ENCODE data around the gene OGFOD1. TPM values are rescaled to one million over a fixed set of nuclear protein-coding genes. Genes with fewer than 3 reads are reported as not detected.

Gene OGFOD1
- polyA plus RNA-seq, 1 experiment, result 54.8 TPM

DNA sequence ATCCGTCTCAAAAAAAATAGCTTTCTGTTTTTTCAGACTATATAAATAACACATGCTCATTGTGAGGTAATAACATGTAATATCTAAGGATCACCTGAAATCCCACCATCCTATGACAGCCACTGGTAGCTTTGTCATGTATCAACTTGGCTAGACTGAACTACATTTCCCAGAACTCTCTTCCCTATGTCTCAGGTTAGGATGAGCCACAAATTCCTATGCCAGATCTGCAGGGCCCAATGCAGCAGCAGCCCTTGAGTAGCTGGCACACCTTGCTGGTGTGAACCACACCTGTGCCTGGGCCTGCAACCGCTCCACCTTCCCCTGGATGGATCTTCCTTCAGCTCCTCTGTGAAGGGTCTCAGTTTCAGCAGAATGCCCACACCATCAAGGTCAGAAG, 28.1 kb downstream of the OGFOD1 start:
- ChIA-PET CTCF (interaction anchor here (1.4 to 1.7 kb wide), 2 partner anchors 9 kb away, joined by 5 read pairs; no protein-coding TSS in a partner anchor), POLR2A (no interaction called here)
- Histone ChIP-seq H3K4me3 (ENCODE audit: low read depth, low read length) (no peak overlapping the region), H3K27me3 (ENCODE audit: control insufficient read depth, insufficient read depth, low read length) (no peaks in the 10 kb centered on the region), H3K36me3 (ENCODE audit: control insufficient read depth, insufficient read depth, low read length) (peaks cover 5% of the 10 kb centered on the region; the same call in 1 of the 2 replicates)
- DNase-seq (ENCODE audit: low read depth), result no peak
- TF ChIP-seq, protein P1, sequence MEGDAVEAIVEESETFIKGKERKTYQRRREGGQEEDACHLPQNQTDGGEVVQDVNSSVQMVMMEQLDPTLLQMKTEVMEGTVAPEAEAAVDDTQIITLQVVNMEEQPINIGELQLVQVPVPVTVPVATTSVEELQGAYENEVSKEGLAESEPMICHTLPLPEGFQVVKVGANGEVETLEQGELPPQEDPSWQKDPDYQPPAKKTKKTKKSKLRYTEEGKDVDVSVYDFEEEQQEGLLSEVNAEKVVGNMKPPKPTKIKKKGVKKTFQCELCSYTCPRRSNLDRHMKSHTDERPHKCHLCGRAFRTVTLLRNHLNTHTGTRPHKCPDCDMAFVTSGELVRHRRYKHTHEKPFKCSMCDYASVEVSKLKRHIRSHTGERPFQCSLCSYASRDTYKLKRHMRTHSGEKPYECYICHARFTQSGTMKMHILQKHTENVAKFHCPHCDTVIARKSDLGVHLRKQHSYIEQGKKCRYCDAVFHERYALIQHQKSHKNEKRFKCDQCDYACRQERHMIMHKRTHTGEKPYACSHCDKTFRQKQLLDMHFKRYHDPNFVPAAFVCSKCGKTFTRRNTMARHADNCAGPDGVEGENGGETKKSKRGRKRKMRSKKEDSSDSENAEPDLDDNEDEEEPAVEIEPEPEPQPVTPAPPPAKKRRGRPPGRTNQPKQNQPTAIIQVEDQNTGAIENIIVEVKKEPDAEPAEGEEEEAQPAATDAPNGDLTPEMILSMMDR (IDR thresholded peaks at IDR 0.05; ENCODE audit: insufficient read depth, low read depth, low read length), result no peak

DNA sequence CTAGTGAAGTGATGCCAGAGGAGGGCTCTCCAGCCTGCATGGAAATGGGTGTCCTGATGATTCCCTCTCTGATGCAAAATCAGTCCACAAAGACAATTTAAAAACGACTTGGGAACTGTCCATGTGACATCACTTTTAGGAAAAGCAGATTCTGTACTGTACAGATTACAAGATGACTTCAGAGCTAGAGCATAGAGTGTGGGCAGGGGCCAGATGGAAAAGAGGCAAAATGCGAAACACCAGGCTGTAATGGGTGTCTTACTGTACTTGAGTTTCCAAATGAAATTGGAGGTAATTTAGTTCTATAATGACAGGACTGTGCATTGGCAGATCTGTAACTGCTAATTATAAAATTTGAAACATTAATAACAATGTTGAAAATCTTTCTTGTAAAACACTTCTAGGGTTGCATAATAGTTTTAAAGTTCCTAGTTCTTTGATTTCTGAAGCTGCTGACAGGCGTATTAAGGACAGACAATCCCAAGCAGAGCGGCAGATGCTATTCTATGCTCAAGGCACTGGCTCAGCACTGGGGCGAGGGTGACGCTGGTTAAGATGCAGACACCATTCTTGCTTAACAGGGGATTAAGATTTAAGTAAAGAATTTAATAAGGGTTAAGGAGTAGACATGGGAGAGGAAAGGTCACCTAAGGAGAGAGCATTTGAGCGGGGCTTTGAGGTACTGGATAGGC, 29.6 kb downstream of the OGFOD1 start:
- TF ChIP-seq, protein P1 (IDR thresholded peaks at IDR 0.05; ENCODE audit: insufficient read depth, low read depth, low read length), result no peak
- H3K27me3 ChIP-seq (ENCODE audit: control insufficient read depth, insufficient read depth, low read length), result no peaks in the 10 kb centered on the region
- POLR2A ChIA-PET, result interaction anchor here (0.6 kb wide), 1 partner anchor 13 kb away, joined by 3 read pairs; no protein-coding TSS in a partner anchor
- CTCF ChIA-PET, result no interaction called here
- DNase-seq (ENCODE audit: low read depth), result no peak
- peaks cover 7% of the 10 kb centered on the region; the same call in 1 of the 2 replicates for H3K36me3 ChIP-seq (ENCODE audit: control insufficient read depth, insufficient read depth, low read length)
- H3K4me3 ChIP-seq (ENCODE audit: low read depth, low read length), result no peak overlapping the region

DNA sequence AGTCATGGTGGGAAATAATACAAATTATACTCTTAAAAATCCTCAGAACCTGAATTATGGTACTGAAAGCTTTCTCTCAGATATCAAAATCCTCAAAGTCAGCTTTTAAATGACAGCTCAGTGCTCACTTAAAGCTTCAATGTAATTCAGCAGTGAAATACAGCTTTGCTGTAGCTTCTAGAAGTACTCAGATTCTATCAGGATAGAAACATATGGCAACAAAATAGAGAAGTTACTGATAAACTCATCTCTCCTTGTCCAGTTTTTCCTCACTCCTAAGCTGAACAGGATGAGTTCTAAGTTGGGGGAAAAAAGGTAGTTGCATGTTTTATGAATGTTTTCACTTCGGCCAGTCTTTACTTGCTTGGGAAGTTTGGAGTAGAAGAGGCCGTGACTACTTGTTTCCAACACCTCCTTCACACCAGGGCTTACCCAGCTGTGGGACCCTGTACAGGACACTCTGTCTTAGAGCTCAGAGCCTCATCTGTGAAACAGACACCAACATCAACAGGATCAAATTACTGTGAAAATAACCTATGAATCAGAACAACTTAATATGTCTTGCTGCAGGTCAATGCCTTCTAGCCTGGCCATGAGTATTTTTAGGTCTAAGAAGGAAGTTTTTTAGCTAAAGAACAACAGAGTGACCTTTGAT, 30.2 kb downstream of the OGFOD1 start:
- ChIA-PET POLR2A (no interaction called here), CTCF (no interaction called here)
- Histone ChIP-seq H3K36me3 (ENCODE audit: control insufficient read depth, insufficient read depth, low read length) (peaks cover 5% of the 10 kb centered on the region; the same call in 1 of the 2 replicates), H3K27me3 (ENCODE audit: control insufficient read depth, insufficient read depth, low read length) (no peaks in the 10 kb centered on the region), H3K4me3 (ENCODE audit: low read depth, low read length) (no peak overlapping the region)
- TF ChIP-seq, protein P1 (IDR thresholded peaks at IDR 0.05; ENCODE audit: insufficient read depth, low read depth, low read length), result no peak
- no peak for DNase-seq (ENCODE audit: low read depth)

DNA sequence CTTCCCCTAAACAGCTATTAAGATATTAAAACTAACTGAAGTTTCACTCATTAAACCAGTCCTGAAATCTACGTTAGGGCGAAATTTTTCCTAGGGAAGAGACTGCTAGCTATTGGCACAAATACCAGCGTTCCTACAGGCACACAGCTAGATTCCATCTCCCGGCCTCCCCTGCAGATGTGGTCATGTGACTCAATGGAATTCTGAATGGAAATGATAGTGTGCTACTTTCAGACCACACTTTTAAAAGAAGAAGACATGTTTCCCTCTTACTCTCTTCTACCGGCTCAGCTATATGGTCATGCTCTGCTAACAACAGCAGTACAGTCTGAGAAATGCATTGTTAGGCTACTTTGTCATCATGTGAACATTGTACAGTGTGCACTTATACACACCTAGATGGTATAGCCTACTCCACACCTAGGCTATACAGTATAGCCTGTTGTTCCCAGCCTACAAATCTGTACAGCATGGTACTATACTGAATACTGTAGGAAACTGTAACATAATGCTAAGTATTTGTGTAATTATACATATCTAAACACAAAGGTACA, 31.4 kb downstream of the OGFOD1 start:
- ChIA-PET POLR2A (no interaction called here), CTCF (no interaction called here)
- Histone ChIP-seq H3K4me3 (ENCODE audit: low read depth, low read length) (no peak overlapping the region), H3K36me3 (ENCODE audit: control insufficient read depth, insufficient read depth, low read length) (peaks cover 5% of the 10 kb centered on the region; the same call in 1 of the 2 replicates), H3K27me3 (ENCODE audit: control insufficient read depth, insufficient read depth, low read length) (no peaks in the 10 kb centered on the region)
- TF ChIP-seq, protein P1 (IDR thresholded peaks at IDR 0.05; ENCODE audit: insufficient read depth, low read depth, low read length), result no peak
- no peak for DNase-seq (ENCODE audit: low read depth)

DNA sequence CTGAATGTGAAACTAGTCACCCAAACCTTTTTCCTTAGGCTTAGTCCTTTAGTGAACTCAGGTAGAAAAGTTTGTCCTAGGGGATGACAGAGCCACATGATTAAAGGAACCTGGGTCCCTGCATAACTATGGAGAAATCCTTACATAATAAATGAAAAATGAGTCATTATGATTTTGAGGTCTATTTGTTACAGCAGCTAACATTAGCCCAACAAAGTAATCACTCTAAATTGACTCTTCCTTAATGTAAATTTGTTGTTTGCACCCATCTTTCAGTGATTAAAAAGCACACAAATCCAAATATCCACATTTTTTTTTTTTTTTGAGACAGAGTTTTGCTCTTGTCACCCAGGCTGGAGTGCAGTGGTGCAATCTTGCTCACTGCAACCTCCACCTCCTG, 32.0 kb downstream of the OGFOD1 start:
- CTCF ChIA-PET, result no interaction called here

More for the DNA sequence above, 32.0 kb downstream of the OGFOD1 start:
- no peak for DNase-seq (ENCODE audit: low read depth)
- no peak overlapping the region for H3K4me3 ChIP-seq (ENCODE audit: low read depth, low read length)
- H3K36me3 ChIP-seq (ENCODE audit: control insufficient read depth, insufficient read depth, low read length), result peaks cover 5% of the 10 kb centered on the region; the same call in 1 of the 2 replicates
- TF ChIP-seq, protein P1 (IDR thresholded peaks at IDR 0.05; ENCODE audit: insufficient read depth, low read depth, low read length), result no peak
- no peaks in the 10 kb centered on the region for H3K27me3 ChIP-seq (ENCODE audit: control insufficient read depth, insufficient read depth, low read length)
- POLR2A ChIA-PET, result no interaction called here

Data from BJ (cell line).